SK-N-SH (cell line): ENCODE data around the gene MAD1L1. TPM values are rescaled to one million over a fixed set of nuclear protein-coding genes. Genes with fewer than 3 reads are reported as not detected.

Source experiments
- CTCF ChIA-PET: fragments of 300-600, 350-600 bp; formaldehyde crosslinking; extraction: SDS; loops from one replicate; lab custom pipeline; 2021; lab: Yijun Ruan, JAX
- POLR2A ChIA-PET: fragments of 350-600 bp; sonication (Branson Sonifier 250); formaldehyde crosslinking; extraction: SDS; loops from one replicate; lab custom pipeline; 2020; ENCODE audit warnings: antibody characterized with exemption, inconsistent platforms; lab: Yijun Ruan, JAX
- DNase-seq: peaks from one replicate; pipeline ENCODE4 v3.0.0; 2012
- H2AFZ ChIP-seq: fragments of 200-600 bp; sonication (generic); 2 replicates; pipeline ENCODE4 v1.8.1; 2016; ENCODE audit warnings: antibody characterized with exemption, mild to moderate bottlenecking, low read depth
- H3F3A ChIP-seq: fragments of 200-600 bp; sonication (generic); replicated peaks from 2 replicates; pipeline ENCODE3; 2016; ENCODE audit warnings: antibody characterized with exemption, mild to moderate bottlenecking; ENCODE audit not compliant: insufficient read depth
- H3K27ac ChIP-seq, 2 experiments: fragments of 200-500 bp in 1 of 2; fragments of 200-600 bp in 1 of 2; sonication (Bioruptor generic) in 1 of 2; sonication (generic), shearing (Covaris generic) in 1 of 2; 2 replicates each; pipeline versions ENCODE4 v1.5.1 to v1.6.1; 2014 to 2016; ENCODE audit warnings: low read depth in 2 of 2, inconsistent platforms in 1 of 2, low read length in 1 of 2, mild to moderate bottlenecking in 1 of 2, mixed read lengths in 1 of 2
- H3K27me3 ChIP-seq: fragments of 200-600 bp; sonication (generic), shearing (Covaris generic); 2 replicates; pipeline ENCODE4 v1.6.1; 2016; ENCODE audit warnings: mixed run types; ENCODE audit not compliant: insufficient read depth
- H3K36me3 ChIP-seq, 2 experiments: fragments of 200-500 bp in 1 of 2; fragments of 200-600 bp in 1 of 2; sonication (Bioruptor generic) in 1 of 2; sonication (generic) in 1 of 2; replicated peaks in 1 of 2; 2 replicates each; pipeline versions ENCODE3 to v1.5.1; 2014 to 2016; ENCODE audit warnings: low read length in 1 of 2, mild to moderate bottlenecking in 1 of 2; ENCODE audit not compliant: insufficient read depth in 2 of 2, control insufficient read depth in 1 of 2
- H3K4me1 ChIP-seq, 2 experiments: fragments of 200-500 bp in 1 of 2; fragments of 200-600 bp in 1 of 2; sonication (Bioruptor generic) in 1 of 2; sonication (generic), shearing (Covaris generic) in 1 of 2; 2 replicates each; pipeline versions ENCODE4 v1.5.1 to v1.6.1; 2014 to 2016; ENCODE audit warnings: low read depth in 1 of 2, low read length in 1 of 2, mixed run types in 1 of 2; ENCODE audit not compliant: insufficient read depth in 2 of 2, control insufficient read depth in 1 of 2
- H3K4me2 ChIP-seq: fragments of 200-600 bp; sonication (generic), shearing (Covaris generic); 2 replicates; pipeline ENCODE4 v1.6.1; 2017; ENCODE audit warnings: mixed run types
- H3K4me3 ChIP-seq, 2 experiments: fragments of 200-500 bp in 1 of 2; fragments of 200-600 bp in 1 of 2; sonication (Bioruptor generic) in 1 of 2; sonication (generic), shearing (Covaris generic) in 1 of 2; 2 replicates each; pipeline versions ENCODE4 v1.5.1 to v1.8.1; 2014 to 2016; ENCODE audit warnings: low read depth in 2 of 2, inconsistent platforms in 1 of 2, low read length in 1 of 2, mild to moderate bottlenecking in 1 of 2, mixed read lengths in 1 of 2, moderate library complexity in 1 of 2
- H3K79me2 ChIP-seq: fragments of 200-600 bp; sonication (generic); 2 replicates; pipeline ENCODE4 v1.8.1; 2017; ENCODE audit warnings: mild to moderate bottlenecking; ENCODE audit not compliant: insufficient read depth
- H3K9ac ChIP-seq: fragments of 200-600 bp; sonication (generic); 2 replicates; pipeline ENCODE4 v1.6.1; 2017; ENCODE audit warnings: mixed run types
- H3K9me2 ChIP-seq: fragments of 200-600 bp; sonication (generic); 2 replicates; pipeline ENCODE4 v1.6.1; 2017; ENCODE audit warnings: mixed run types
- H3K9me3 ChIP-seq: fragments of 200-600 bp; sonication (generic); 2 replicates; pipeline ENCODE4 v1.6.1; 2017; ENCODE audit warnings: mixed run types, mild to moderate bottlenecking, moderate library complexity
- H4K20me1 ChIP-seq: fragments of 200-600 bp; sonication (generic); 2 replicates; pipeline ENCODE4 v1.6.1; 2017; ENCODE audit warnings: mild to moderate bottlenecking, mixed run types; ENCODE audit not compliant: insufficient read depth
- EP300 ChIP-seq, 2 experiments: IDR thresholded peaks; 2 replicates each; pipeline versions ENCODE4 v1.4.0 to v1.6.1; 2012; ENCODE audit warnings: borderline replicate concordance in 1 of 2, low read depth in 1 of 2, low read length in 1 of 2
- EZH2phosphoT487 ChIP-seq: fragments of 200-600 bp; sonication (generic); IDR thresholded peaks from 2 replicates; pipeline ENCODE4 v1.6.1; 2017; ENCODE audit warnings: low read depth, mixed run types, mild to moderate bottlenecking, antibody characterized with exemption, moderate library complexity, borderline replicate concordance
- GABPA ChIP-seq: IDR thresholded peaks from 2 replicates; pipeline ENCODE4 v1.4.0; 2012; ENCODE audit warnings: low read depth, mild to moderate bottlenecking
- IRF3 ChIP-seq: fragments of 150-350 bp; IDR thresholded peaks from 2 replicates; pipeline ENCODE4 v1.6.1; 2016; ENCODE audit warnings: mild to moderate bottlenecking, low read depth, low read length
- MEF2A ChIP-seq: IDR thresholded peaks from 2 replicates; pipeline ENCODE4 v1.4.0; 2012; ENCODE audit warnings: low read depth, borderline replicate concordance
- RAD21 ChIP-seq: IDR thresholded peaks from 2 replicates; pipeline ENCODE4 v1.6.1; 2012; ENCODE audit warnings: mild to moderate bottlenecking, low read length
- RFX5 ChIP-seq: IDR thresholded peaks from 2 replicates; pipeline ENCODE4 v1.6.1; 2012; ENCODE audit warnings: mild to moderate bottlenecking, improper control_type of control experiment, low read length
- RXRA ChIP-seq: IDR thresholded peaks from 2 replicates; pipeline ENCODE4 v1.4.0; 2012; ENCODE audit warnings: low read depth, mild to moderate bottlenecking, borderline replicate concordance
- SMC3 ChIP-seq: IDR thresholded peaks from 2 replicates; pipeline ENCODE4 v1.6.1; 2012; ENCODE audit warnings: low read depth, low read length, improper control_type of control experiment
- WGBS: methylation state at CpG from one replicate; pipeline ENCODE4 v1.1.6; 2017; ENCODE audit warnings: low lambda C conversion rate; 5-methylcytosine and 5-hydroxymethylcytosine counted together
- polyA plus RNA-seq, 3 experiments: library from polyadenylated mRNA; depleted of rRNA; stranded (reverse); fragments of >200 nt; gene quantifications; 2 replicates each; pipeline ENCODE4 v1.2.3, GENCODE V29; 2012
- TF ChIP-seq, protein P1 (sequence below): IDR thresholded peaks from 2 replicates; pipeline ENCODE4 v1.4.0; 2012; ENCODE audit warnings: low read depth, borderline replicate concordance
- TF ChIP-seq, protein P2 (sequence below): IDR thresholded peaks from 2 replicates; pipeline ENCODE4 v1.4.0; 2012; ENCODE audit warnings: low read depth
- TF ChIP-seq, protein P3 (sequence below): IDR thresholded peaks from 2 replicates; pipeline ENCODE4; 2012

Gene MAD1L1
- polyA plus RNA-seq, 1 of the 3 experiments (the other 2 are of a cell fraction), result 46.2 TPM

- TF ChIP-seq, protein P1, sequence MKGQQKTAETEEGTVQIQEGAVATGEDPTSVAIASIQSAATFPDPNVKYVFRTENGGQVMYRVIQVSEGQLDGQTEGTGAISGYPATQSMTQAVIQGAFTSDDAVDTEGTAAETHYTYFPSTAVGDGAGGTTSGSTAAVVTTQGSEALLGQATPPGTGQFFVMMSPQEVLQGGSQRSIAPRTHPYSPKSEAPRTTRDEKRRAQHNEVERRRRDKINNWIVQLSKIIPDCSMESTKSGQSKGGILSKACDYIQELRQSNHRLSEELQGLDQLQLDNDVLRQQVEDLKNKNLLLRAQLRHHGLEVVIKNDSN, result no peak
- TF ChIP-seq RXRA, result no peak
- no peak for TF ChIP-seq RAD21
Observed at GRCh38 chr7:1850976-1851571, 381.7 kb downstream of the MAD1L1 start (continued).

- H3K9me3 ChIP-seq, result no peaks in the 10 kb centered on the region
- no peaks in the 10 kb centered on the region for H3F3A ChIP-seq
- no peaks in the 10 kb centered on the region for H3K36me3 ChIP-seq
- H2AFZ ChIP-seq, result no peak overlapping the region
- no peaks in the 10 kb centered on the region for H4K20me1 ChIP-seq
- peaks cover 0 to 66% of the 10 kb centered on the region in 2 experiments; a peak in 1 of 4 replicates for H3K4me1 ChIP-seq
- H3K9me2 ChIP-seq, result no peaks in the 10 kb centered on the region
- no peak overlapping the region for H3K4me3 ChIP-seq
- ChIA-PET CTCF (interaction anchor here (1.0 to 1.1 kb wide), 2 partner anchors 254 to 297 kb away, joined by 3 to 4 read pairs; no protein-coding TSS in a partner anchor), POLR2A (no interaction called here)
- WGBS, result 92% methylated on average over 25 of the region's 33 CpGs
- H3K79me2 ChIP-seq, result no peaks in the 10 kb centered on the region
- no peaks in the 10 kb centered on the region for H3K27me3 ChIP-seq
- H3K27ac ChIP-seq, result peak overlapping the region in 1 of 2 experiments; percentile 16; a peak in 1 of 4 replicates
- H3K9ac ChIP-seq, result no peak overlapping the region
- DNase-seq, result no peak
- TF ChIP-seq, protein P2, sequence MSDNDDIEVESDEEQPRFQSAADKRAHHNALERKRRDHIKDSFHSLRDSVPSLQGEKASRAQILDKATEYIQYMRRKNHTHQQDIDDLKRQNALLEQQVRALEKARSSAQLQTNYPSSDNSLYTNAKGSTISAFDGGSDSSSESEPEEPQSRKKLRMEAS, result no peak
- TF ChIP-seq RFX5, result no peak
- no peak for TF ChIP-seq GABPA
- no peak for TF ChIP-seq EZH2phosphoT487
- TF ChIP-seq MEF2A, result no peak
- TF ChIP-seq, protein P3, sequence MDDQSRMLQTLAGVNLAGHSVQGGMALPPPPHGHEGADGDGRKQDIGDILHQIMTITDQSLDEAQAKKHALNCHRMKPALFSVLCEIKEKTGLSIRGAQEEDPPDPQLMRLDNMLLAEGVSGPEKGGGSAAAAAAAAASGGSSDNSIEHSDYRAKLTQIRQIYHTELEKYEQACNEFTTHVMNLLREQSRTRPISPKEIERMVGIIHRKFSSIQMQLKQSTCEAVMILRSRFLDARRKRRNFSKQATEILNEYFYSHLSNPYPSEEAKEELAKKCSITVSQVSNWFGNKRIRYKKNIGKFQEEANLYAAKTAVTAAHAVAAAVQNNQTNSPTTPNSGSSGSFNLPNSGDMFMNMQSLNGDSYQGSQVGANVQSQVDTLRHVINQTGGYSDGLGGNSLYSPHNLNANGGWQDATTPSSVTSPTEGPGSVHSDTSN, result no peak
- TF ChIP-seq SMC3, result no peak
- TF ChIP-seq RAD21, result no peak
- TF ChIP-seq EP300 (IDR thresholded peaks at IDR 0.05; ENCODE audit: borderline replicate concordance in 1 of 2, low read depth in 1 of 2, low read length in 1 of 2), result no peak
- no peak for TF ChIP-seq IRF3
- TF ChIP-seq, all 33 proteins: peak for 0
- H3K4me2 ChIP-seq, result no peak overlapping the region
Observed at GRCh38 chr7:1850111-1850975, 382.4 kb downstream of the MAD1L1 start.
